ENCODE measurements around the gene GLP1R. TPM values are rescaled to one million over a fixed set of nuclear protein-coding genes. Genes with fewer than 3 reads are reported as not detected.

Gene GLP1R
- total and polyA plus RNA-seq, 2 of the 13 experiments (the other 11 are each of a cell fraction or from before 2014, with no cell fraction given), result not detected

GRCh38 chr6:39051399-39052122 is 3.0 kb downstream of the GLP1R start:
- H3K27ac ChIP-seq (ENCODE audit: extremely low read length, insufficient read depth, low read length), result no peak overlapping the region
- no peaks in the 10 kb centered on the region for H3K36me3 ChIP-seq (replicated peaks in 1 of 2; ENCODE audit: control insufficient read depth in 1 of 2, insufficient read depth in 2 of 2, low read length in 2 of 2)
- no peaks in the 10 kb centered on the region for H4K20me1 ChIP-seq (ENCODE audit: insufficient read depth, low read length)
- H3K79me2 ChIP-seq (ENCODE audit: insufficient read depth, low read length), result no peaks in the 10 kb centered on the region
- H3K4me3 ChIP-seq (replicated peaks in 1 of 3; ENCODE audit: insufficient read depth in 1 of 3, low read depth in 2 of 3, low read length in 3 of 3), result no peak overlapping the region
- H2AFZ ChIP-seq (ENCODE audit: low read length), result no peak overlapping the region
- H3K4me2 ChIP-seq (ENCODE audit: low read depth, low read length), result no peak overlapping the region
- no TSS peak for BruUV-seq (replicated peaks)
- in situ Hi-C loops (cut with HindIII; ENCODE audit: extremely low pct_ligation_motif_present, low pct_unique_long_range_greater_than_20kb), result no loop called here
- no peaks in the 10 kb centered on the region for H3K4me1 ChIP-seq (ENCODE audit: insufficient read depth, low read length)
- intact Hi-C loops (cut with micrococcal nuclease; ENCODE audit: unreplicated experiment), result no loop called here
- no peak overlapping the region for H3K9ac ChIP-seq (ENCODE audit: insufficient read depth, low read depth, low read length)
- ATAC-seq (no peak), DNase-seq (ENCODE audit: low spot score) (no peak), FAIRE-seq (no peak)
- no peaks in the 10 kb centered on the region for H3K9me3 ChIP-seq (ENCODE audit: low read length)
- ChIA-PET POLR2A (no interaction called here), CTCF (ENCODE audit: low intra/inter-chr PET ratio, low total read pairs) (no interaction called here)
- H3K27me3 ChIP-seq (ENCODE audit: control insufficient read depth in 1 of 2, insufficient read depth in 2 of 2, low read length in 2 of 2), result peaks cover 6 to 58% of the 10 kb centered on the region in 2 experiments
- 8% methylated on average over 4 of the region's 4 CpGs for WGBS (ENCODE audit: low lambda C conversion rate)
- TF ChIP-seq MED13 (CRISPR knock-in tag; IDR thresholded peaks at IDR 0.05) (no peak), RARG (CRISPR knock-in tag; IDR thresholded peaks at IDR 0.05; ENCODE audit: low read depth) (no peak), ZNF782 (CRISPR knock-in tag; IDR thresholded peaks at IDR 0.05; ENCODE audit: borderline replicate concordance) (no peak), MLX (CRISPR knock-in tag; IDR thresholded peaks at IDR 0.05) (no peak), AFF4 (CRISPR knock-in tag; IDR thresholded peaks at IDR 0.05) (no peak), ZFP82 (CRISPR knock-in tag; IDR thresholded peaks at IDR 0.05; ENCODE audit: borderline replicate concordance) (no peak), XBP1 (CRISPR knock-in tag; IDR thresholded peaks at IDR 0.05) (no peak), MYPOP (CRISPR knock-in tag; IDR thresholded peaks at IDR 0.05) (no peak), MBD4 (IDR thresholded peaks at IDR 0.05; ENCODE audit: borderline replicate concordance, low read length) (no peak), RFX3 (CRISPR knock-in tag; IDR thresholded peaks at IDR 0.05) (no peak), JUN (CRISPR knock-in tag; IDR thresholded peaks at IDR 0.05) (no peak), KLF15 (CRISPR knock-in tag; IDR thresholded peaks at IDR 0.05; ENCODE audit: borderline replicate concordance) (no peak), NFAT5 (CRISPR knock-in tag; IDR thresholded peaks at IDR 0.05) (no peak), CEBPB (IDR thresholded peaks at IDR 0.05; ENCODE audit: borderline replicate concordance, low read depth, low read length) (no peak)
